ENCODE measurements around the gene PRDM15. TPM values are rescaled to one million over a fixed set of nuclear protein-coding genes. Genes with fewer than 3 reads are reported as not detected.

The PRDM15 gene
- total RNA-seq, 1 experiment from 2014 or later = 11.2 TPM

DNA sequence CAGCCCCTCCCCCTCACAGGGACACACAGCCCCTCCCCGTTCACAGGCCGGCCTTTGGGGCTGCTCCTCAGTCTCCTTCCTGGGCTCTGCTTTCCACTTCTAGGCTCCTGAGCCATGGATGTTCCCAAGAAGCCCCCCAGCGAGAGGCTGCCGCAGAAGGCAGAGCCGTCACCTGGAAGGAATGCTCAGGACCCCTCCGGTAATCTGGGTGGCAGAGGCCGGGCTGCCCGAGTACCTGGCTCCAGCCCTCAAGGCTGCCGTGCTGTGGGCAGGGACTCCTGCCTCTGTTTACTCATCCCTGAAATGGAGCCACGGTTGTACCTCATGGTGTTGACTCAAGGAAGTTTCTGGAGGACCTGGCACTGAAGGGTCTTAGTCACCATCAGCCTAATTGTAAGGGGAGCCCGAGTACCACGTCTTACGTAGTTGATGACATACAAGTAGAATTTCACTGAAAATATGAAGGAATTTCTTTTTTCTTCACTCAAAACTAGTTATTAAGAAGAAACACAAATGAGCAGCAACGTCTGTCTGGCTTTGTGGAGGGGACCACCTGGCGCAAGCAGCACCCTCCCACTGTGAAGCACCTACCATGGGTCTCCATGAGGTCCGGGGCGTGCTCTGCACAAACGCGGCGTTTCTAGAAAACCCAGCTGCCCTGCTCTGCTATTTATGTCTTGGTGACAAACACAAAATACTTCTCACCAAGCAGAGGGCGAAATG is 33.7 kb downstream of the PRDM15 start:
- Histone ChIP-seq H3K4me3 (ENCODE audit: low read depth in 2 of 2, low read length in 2 of 2) (no peak overlapping the region), H3K27me3 (ENCODE audit: control insufficient read depth, insufficient read depth, low read length) (no peaks in the 10 kb centered on the region), H3K9me3 (ENCODE audit: control insufficient read depth, insufficient read depth, low read depth, low read length) (peaks cover 7% of the 10 kb centered on the region; the same call in 1 of the 2 replicates), H3K36me3 (ENCODE audit: control insufficient read depth, insufficient read depth, low read length) (no peaks in the 10 kb centered on the region; the same call in 1 of the 2 replicates), H3K4me1 (ENCODE audit: control insufficient read depth, insufficient read depth, low read length) (peaks cover 2% of the 10 kb centered on the region; the same call in 1 of the 2 replicates), H3K27ac (ENCODE audit: low read length) (no peak overlapping the region)
- intact Hi-C loops (cut with micrococcal nuclease; ENCODE audit: unreplicated experiment) = no loop called here
- TF ChIP-seq POLR2AphosphoS5 (IDR thresholded peaks at IDR 0.05; ENCODE audit: low read depth, low read length) (no peak), SIN3A (IDR thresholded peaks at IDR 0.05; ENCODE audit: borderline replicate concordance, insufficient read depth, low read depth, low read length) (no peak), TCF7L2 (IDR thresholded peaks at IDR 0.05; ENCODE audit: low read depth, low read length) (no peak)
- TF ChIP-seq, protein P1, sequence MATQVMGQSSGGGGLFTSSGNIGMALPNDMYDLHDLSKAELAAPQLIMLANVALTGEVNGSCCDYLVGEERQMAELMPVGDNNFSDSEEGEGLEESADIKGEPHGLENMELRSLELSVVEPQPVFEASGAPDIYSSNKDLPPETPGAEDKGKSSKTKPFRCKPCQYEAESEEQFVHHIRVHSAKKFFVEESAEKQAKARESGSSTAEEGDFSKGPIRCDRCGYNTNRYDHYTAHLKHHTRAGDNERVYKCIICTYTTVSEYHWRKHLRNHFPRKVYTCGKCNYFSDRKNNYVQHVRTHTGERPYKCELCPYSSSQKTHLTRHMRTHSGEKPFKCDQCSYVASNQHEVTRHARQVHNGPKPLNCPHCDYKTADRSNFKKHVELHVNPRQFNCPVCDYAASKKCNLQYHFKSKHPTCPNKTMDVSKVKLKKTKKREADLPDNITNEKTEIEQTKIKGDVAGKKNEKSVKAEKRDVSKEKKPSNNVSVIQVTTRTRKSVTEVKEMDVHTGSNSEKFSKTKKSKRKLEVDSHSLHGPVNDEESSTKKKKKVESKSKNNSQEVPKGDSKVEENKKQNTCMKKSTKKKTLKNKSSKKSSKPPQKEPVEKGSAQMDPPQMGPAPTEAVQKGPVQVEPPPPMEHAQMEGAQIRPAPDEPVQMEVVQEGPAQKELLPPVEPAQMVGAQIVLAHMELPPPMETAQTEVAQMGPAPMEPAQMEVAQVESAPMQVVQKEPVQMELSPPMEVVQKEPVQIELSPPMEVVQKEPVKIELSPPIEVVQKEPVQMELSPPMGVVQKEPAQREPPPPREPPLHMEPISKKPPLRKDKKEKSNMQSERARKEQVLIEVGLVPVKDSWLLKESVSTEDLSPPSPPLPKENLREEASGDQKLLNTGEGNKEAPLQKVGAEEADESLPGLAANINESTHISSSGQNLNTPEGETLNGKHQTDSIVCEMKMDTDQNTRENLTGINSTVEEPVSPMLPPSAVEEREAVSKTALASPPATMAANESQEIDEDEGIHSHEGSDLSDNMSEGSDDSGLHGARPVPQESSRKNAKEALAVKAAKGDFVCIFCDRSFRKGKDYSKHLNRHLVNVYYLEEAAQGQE (IDR thresholded peaks at IDR 0.05; ENCODE audit: insufficient read depth in 1 of 2, low read depth in 2 of 2, low read length in 1 of 2) = no peak
- TF ChIP-seq, protein P2, sequence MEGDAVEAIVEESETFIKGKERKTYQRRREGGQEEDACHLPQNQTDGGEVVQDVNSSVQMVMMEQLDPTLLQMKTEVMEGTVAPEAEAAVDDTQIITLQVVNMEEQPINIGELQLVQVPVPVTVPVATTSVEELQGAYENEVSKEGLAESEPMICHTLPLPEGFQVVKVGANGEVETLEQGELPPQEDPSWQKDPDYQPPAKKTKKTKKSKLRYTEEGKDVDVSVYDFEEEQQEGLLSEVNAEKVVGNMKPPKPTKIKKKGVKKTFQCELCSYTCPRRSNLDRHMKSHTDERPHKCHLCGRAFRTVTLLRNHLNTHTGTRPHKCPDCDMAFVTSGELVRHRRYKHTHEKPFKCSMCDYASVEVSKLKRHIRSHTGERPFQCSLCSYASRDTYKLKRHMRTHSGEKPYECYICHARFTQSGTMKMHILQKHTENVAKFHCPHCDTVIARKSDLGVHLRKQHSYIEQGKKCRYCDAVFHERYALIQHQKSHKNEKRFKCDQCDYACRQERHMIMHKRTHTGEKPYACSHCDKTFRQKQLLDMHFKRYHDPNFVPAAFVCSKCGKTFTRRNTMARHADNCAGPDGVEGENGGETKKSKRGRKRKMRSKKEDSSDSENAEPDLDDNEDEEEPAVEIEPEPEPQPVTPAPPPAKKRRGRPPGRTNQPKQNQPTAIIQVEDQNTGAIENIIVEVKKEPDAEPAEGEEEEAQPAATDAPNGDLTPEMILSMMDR (IDR thresholded peaks at IDR 0.05) = no peak
- ATAC-seq (no peak), DNase-seq (ENCODE audit: low read depth, low spot score) (no peak)
- in situ Hi-C loops (cut with HindIII; ENCODE audit: low pct_unique_long_range_greater_than_20kb, low sequenced_read_pairs) = no loop called here
- ChIA-PET POLR2A (no interaction called here), CTCF (no interaction called here)
- no TSS peak for BruUV-seq (replicated peaks)

DNA sequence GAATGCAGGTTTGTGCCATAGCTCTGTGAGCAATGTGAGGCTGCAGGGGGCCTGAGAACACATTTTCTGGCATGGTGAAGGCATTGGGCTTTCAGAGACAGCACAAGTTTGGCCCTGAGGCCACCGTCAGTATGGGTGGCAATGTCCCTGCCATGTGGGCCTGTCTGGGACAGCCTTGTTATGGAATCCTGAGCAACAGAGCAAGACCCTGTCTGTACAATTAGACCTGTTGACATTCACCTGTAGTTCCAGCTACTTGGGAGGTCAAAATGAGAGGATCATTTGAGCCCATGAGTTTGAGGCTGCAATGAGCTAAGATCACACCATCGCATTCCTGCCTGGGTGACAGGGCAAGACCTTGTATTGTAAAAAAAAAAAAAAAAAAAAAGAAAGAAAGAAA is 35.6 kb downstream of the PRDM15 start:
- ChIA-PET CTCF (no interaction called here), POLR2A (no interaction called here)
- no peak overlapping the region for H3K27ac ChIP-seq (ENCODE audit: low read length)
- peaks cover 2% of the 10 kb centered on the region; the same call in 1 of the 2 replicates for H3K4me1 ChIP-seq (ENCODE audit: control insufficient read depth, insufficient read depth, low read length)
- no peak for ATAC-seq
- no TSS peak for BruUV-seq (replicated peaks)
- no peak overlapping the region for H3K4me3 ChIP-seq (ENCODE audit: low read depth in 2 of 2, low read length in 2 of 2)
- TF ChIP-seq TCF7L2 (IDR thresholded peaks at IDR 0.05; ENCODE audit: low read depth, low read length) (no peak), SIN3A (IDR thresholded peaks at IDR 0.05; ENCODE audit: borderline replicate concordance, insufficient read depth, low read depth, low read length) (no peak), POLR2AphosphoS5 (IDR thresholded peaks at IDR 0.05; ENCODE audit: low read depth, low read length) (no peak)
- TF ChIP-seq, protein P2 (IDR thresholded peaks at IDR 0.05) = no peak
- TF ChIP-seq, protein P1 (IDR thresholded peaks at IDR 0.05; ENCODE audit: insufficient read depth in 1 of 2, low read depth in 2 of 2, low read length in 1 of 2) = no peak
- intact Hi-C loops (cut with micrococcal nuclease; ENCODE audit: unreplicated experiment) = no loop called here
- H3K27me3 ChIP-seq (ENCODE audit: control insufficient read depth, insufficient read depth, low read length) = no peaks in the 10 kb centered on the region
- H3K36me3 ChIP-seq (ENCODE audit: control insufficient read depth, insufficient read depth, low read length) = no peaks in the 10 kb centered on the region
- in situ Hi-C loops (cut with HindIII; ENCODE audit: low pct_unique_long_range_greater_than_20kb, low sequenced_read_pairs) = no loop called here
- no peak for DNase-seq (ENCODE audit: low read depth, low spot score)
- H3K9me3 ChIP-seq (ENCODE audit: control insufficient read depth, insufficient read depth, low read depth, low read length) = peaks cover 7% of the 10 kb centered on the region; the same call in 1 of the 2 replicates
